ENCODE data around the gene CDYL.
"Not testable (repeated sequence)": the region's sequence is repeated elsewhere in the genome, so short reads cannot be mapped to it uniquely, and the experiment has no call there.

Gene CDYL

GRCh38 chr6:4829089-4829488 is 52.9 kb downstream of the CDYL start:
- in situ Hi-C loops (cut with MboI; ENCODE audit: low sequenced_read_pairs) = no loop called here

- in situ Hi-C loops (cut with MboI; ENCODE audit: low sequenced_read_pairs) = not testable (repeated sequence)
These were observed 59.3 kb downstream of the CDYL start for GRCh38 chr6:4835540-4835939.

GRCh38 chr6:4840169-4840568 is 64.0 kb downstream of the CDYL start:
- in situ Hi-C loops (cut with MboI; ENCODE audit: low sequenced_read_pairs) = no loop called here

GRCh38 chr6:4844108-4844507 is 67.9 kb downstream of the CDYL start:
- in situ Hi-C loops (cut with MboI; ENCODE audit: low sequenced_read_pairs) = no loop called here

- in situ Hi-C loops (cut with MboI; ENCODE audit: low sequenced_read_pairs) = no loop called here
These were observed 70.2 kb downstream of the CDYL start for GRCh38 chr6:4846387-4846786.

- in situ Hi-C loops (cut with MboI; ENCODE audit: low sequenced_read_pairs) = no loop called here
These were observed 72.3 kb downstream of the CDYL start for GRCh38 chr6:4848382-4849068.

GRCh38 chr6:4849226-4850022 is 73.2 kb downstream of the CDYL start:
- in situ Hi-C loops (cut with MboI; ENCODE audit: low sequenced_read_pairs) = no loop called here

GRCh38 chr6:4851035-4851434 is 74.8 kb downstream of the CDYL start:
- in situ Hi-C loops (cut with MboI; ENCODE audit: low sequenced_read_pairs) = no loop called here

GRCh38 chr6:4852186-4852585 is 76.0 kb downstream of the CDYL start:
- in situ Hi-C loops (cut with MboI; ENCODE audit: low sequenced_read_pairs) = not testable (repeated sequence)

GRCh38 chr6:4852938-4853337 is 76.7 kb downstream of the CDYL start:
- in situ Hi-C loops (cut with MboI; ENCODE audit: low sequenced_read_pairs) = no loop called here

- in situ Hi-C loops (cut with MboI; ENCODE audit: low sequenced_read_pairs) = no loop called here
These were observed 77.1 kb downstream of the CDYL start for GRCh38 chr6:4853349-4853748.

GRCh38 chr6:4853782-4854511 is 77.7 kb downstream of the CDYL start:
- in situ Hi-C loops (cut with MboI; ENCODE audit: low sequenced_read_pairs) = no loop called here

- in situ Hi-C loops (cut with MboI; ENCODE audit: low sequenced_read_pairs) = no loop called here
These were observed 80.6 kb downstream of the CDYL start for GRCh38 chr6:4856785-4857184.

- in situ Hi-C loops (cut with MboI; ENCODE audit: low sequenced_read_pairs) = no loop called here
These were observed 82.2 kb downstream of the CDYL start for GRCh38 chr6:4858194-4859015.

GRCh38 chr6:4860387-4860786 is 84.2 kb downstream of the CDYL start:
- in situ Hi-C loops (cut with MboI; ENCODE audit: low sequenced_read_pairs) = no loop called here

GRCh38 chr6:4861564-4861963 is 85.4 kb downstream of the CDYL start:
- in situ Hi-C loops (cut with MboI; ENCODE audit: low sequenced_read_pairs) = no loop called here

- in situ Hi-C loops (cut with MboI; ENCODE audit: low sequenced_read_pairs) = no loop called here
These were observed 88.3 kb downstream of the CDYL start for GRCh38 chr6:4864519-4864918.

GRCh38 chr6:4865006-4865405 is 88.8 kb downstream of the CDYL start:
- in situ Hi-C loops (cut with MboI; ENCODE audit: low sequenced_read_pairs) = not testable (repeated sequence)

GRCh38 chr6:4870821-4871494 is 94.8 kb downstream of the CDYL start:
- in situ Hi-C loops (cut with MboI; ENCODE audit: low sequenced_read_pairs) = no loop called here

GRCh38 chr6:4871825-4872224 is 95.6 kb downstream of the CDYL start:
- in situ Hi-C loops (cut with MboI; ENCODE audit: low sequenced_read_pairs) = no loop called here

All from hTERT RPE-1 (cell line).